CD4-positive, alpha-beta T cell treated with Interleukin-15 for 4 hours (primary cell): Measurements from ENCODE around the gene RALGDS.
"Not testable (repeated sequence)": the region's sequence is repeated elsewhere in the genome, so short reads cannot be mapped to it uniquely, and the experiment has no call there.

Source experiments
- DNase-seq: peaks from one replicate; pipeline ENCODE4 v3.0.0-alpha.2; 2020; ENCODE audit warnings: low spot score

RALGDS gene

DNA sequence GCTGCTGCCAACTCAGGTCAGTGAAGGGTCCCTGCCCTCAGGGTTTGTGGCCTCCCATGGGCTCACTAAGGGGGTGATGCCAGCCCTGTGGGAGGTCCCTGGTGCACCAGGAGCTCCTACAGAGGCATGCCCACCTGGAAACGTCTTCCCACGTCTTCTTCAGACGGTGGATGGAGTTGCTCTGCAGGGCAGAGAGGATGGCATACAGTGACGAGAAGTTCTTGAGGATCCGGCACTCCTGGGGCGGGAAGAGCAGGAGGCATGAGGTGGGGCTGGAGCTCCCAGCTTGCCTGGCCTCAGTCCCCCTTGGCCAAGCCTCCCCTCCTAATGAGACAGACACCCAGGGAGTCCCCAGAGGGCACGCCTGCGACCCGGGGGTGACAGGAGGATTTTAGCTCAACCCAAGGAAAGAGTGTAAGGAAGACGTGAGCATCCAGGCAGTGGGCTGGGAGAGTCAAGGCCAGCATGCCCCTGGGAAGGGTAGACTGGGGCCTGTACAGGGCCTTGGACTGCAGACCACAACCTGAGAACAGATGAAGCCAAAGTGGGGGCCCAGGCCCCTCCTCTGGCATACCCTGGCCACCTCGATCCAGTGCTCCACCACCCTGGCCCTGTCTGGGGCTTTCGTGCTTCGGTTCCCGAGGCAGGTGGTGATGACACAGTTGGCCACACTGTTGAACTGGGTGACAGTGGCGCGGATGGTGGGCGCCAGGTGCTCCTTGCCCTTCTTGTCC lies 14.4 kb downstream of the RALGDS start:
- DNase-seq = no peak

DNA sequence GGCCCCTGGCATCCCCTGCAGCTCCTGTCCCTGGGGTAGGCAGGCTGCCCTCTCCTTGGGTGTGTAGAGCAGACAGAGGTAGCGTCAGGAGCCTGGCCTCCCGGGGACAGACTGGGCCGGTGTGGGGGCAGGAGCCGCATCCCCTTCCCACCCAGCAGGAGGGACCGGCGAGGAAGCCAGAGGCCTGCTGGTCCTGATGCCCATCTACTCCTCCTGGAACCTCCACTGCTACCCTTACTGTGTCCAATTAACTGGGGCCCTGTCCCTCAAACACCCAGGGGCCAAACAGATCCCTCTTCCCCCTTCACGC lies 15.6 kb downstream of the RALGDS start:
- no peak for DNase-seq

DNA sequence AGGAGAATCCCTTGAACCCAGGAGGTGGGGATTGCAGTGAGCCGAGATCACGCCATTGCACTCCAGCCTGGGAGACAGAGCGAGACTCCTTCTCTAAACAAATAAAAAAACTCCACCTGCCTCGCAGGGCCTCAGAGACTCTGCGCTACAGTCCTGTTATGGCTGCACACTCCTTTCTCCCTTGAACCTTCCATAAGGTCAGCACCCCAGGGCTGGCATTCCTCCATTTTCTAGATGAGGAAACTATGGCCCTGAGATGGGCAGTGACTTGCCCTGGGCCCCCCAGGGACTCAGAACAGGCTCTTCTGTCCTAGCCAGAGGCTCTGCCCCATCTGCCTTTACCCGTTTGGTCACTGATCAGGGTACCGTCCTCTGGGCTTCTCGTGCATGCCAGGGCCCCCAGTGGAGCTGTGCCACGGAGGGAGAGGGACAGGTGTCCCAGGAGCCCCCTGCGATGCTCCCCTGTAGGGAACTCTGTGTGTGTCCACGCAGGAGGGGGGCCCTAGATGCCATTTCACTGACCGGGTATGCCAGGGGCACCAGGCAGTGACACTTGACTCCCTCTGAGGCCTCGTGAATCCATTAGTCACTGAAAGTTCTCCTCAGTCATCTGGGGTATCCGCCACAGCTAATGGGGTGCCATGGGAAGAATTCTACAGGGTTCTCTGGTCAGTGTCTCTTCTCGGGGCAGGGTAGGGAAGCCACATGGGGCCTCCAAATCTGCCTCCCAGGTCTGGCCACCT lies 16.2 kb downstream of the RALGDS start:
- no peak for DNase-seq

DNA sequence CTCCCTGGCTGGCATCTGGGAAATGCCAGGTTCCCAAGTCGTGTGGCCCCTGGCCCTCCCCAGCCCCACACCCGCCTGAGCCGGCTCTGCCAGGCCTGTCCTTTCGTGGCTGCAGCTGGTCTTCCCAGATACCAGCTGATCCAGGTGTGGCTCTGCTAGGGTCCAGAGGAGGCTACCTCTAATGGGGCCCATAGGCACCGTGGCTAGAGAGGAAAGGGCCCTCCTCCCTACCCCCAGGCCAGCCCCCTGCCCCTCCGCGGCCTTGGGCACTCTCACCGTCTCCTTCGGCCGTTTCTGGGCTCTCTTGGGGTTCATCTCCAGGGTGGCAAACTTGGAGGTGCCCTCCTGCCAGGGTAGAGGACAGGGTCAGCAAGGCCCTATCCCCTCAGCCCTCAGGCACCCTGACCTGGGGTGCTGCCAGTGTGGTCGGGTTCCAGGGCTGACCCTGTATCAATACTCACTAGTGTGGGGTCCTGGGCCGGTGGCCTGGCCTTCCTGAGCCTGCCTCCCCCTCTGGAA lies 17.0 kb downstream of the RALGDS start:
- no peak for DNase-seq

DNA sequence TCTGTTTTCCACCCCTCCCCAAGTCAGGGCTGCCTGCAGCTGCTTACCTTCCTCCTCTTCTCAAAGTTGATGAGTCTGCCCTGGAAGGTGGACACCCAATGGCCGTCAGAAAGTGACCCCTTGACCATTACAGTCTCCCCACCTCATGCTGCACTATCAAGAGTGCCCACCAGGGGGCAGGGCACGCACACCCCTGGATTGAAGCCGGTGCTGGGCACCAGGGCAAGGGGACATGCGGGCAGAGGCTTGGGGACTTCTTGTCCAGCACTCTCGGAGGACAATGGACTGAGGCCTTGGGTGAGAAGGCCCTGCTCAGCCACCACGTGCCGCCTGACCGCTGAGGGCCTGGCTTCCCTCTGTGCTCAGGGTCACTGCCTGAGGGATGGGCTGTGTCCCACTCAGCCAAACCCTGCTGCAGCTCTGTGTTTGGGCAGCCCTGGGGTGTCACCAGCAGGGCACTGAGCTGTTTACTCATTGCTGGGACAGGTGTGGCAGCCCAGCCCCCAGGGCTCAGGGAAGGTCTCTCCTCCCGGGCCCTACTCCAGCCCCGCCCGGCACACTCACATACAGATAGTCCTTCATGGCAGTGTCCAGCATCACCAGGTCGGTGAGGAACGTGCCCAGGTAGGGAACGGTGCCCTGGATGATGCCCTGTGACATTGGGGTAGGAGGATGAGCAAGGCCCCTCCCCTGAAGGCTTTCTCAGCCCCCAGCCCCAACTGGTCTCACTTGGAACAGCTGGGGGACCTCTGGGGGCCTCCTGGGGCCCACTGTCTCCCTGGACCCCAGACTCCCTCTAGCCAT lies 17.7 kb downstream of the RALGDS start:
- peak; percentile 54 for DNase-seq

DNA sequence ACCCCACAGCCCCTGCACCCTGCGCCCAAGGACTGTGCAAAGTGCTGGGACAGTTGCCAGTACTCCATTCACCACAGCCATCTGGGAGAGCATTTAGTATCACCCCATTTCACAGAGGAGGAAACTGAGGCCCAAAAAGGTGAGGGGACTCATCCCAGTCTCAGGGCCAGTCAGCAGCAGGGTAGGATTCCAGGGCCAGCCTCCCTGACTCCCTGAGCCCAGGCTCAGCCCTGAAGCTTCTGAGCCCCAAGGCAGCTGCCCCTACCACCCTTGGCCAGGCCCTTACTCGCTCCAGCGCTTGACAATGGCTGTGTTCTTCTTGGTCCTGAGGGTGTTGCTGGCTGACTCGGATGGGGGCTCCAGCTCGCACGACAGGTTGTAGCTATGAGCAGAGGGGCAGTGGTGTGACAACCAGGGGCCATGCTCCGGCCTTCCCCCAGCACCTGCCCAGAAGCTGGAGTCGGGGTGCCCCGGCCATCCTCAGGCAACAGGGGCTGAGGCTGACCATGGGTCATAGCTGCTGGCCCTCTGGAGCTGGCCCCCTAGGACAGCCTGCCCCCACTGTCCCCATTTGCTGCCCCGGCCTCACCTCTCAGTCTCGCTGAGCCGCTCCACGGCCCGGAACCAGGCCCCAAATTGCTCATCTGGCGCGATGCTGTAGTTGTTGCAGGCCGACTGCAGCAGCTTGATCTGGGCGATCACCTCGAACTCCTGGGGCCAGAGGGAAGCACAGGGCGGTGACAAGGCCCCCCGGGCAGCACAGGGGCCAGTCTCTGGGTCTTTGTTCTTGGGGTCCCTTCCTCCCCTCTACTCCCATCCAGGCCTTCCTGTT lies 18.6 kb downstream of the RALGDS start:
- DNase-seq = no peak

DNA sequence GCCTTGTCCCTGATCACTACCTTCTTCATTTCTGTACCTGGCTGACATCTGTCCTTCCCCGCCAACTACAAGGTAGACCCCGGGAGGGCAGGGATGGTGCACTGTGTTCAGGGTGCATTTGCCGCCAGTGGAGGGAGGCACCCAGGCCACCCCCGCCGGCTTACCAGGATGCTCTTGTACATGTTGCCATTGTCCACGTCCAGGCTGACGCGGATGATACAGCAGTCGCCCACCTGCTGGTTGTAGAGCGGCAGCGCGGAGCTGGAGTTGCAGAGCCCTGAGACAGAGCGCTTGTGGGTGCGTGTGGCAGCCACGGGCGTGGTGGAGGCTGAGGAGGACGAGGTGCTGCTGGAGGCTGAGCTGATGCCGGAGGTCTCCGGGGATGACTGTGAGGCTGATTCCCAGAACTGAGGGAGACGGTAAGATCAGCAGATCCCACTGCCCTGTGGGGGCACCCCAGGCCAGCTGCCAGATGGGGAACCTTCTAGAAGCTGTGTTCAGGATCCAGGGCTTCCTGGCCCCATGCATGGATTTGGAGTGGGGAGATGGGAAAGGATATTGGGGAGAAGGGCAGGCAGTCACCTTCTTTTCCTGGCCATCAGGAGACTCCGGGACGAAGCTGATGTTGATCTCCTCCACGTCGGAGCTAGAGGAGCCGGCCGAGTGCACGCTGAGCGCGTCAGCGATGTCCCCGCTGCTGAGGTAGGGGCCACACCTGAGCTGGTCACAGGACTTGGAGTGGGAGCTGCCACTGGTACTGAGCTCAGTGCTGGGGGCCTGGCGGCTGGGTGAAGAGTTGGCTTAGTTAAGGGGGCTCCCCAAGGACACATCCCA lies 19.5 kb downstream of the RALGDS start:
- DNase-seq = no peak

DNA sequence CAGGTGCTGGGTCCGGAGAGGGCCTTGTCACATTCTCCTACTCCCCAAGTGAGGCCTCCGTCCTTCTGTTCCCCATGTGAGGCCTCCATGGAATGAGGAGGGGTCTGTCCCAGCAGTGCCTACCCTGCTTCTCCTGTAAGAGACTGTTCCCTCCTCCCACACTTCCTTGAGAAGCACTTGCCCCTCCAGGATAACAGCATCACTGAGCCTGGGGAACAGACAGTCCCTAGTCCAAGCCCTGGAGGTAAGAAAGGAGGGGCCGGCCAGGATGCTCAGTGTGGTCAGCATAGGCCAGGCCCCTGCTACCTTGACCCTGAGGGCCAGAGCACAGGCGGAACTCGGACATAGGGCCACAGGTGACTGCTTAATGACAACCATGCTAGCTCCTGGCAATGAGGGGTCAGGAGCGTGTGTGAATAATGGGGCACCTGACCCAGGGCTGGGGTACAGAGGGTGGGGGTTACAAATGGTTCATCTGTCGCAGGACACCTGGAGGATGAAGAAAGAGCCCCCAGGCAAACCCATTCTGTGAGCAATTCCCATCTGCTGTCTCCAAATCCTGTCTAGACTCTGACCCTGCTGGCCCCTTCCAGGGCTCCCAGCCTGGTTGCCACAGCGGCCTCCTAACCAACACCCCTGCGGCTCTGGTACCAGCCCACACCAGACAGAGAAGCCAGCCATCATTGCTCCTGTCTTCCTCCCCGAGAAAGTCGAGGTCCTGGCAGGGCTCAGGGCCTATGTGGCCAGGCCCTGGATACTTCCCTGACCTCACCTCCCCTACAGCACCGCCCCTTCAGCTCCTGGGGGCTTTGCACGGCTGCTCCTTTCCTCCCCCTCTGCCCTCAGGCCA lies 20.3 kb downstream of the RALGDS start:
- no peak for DNase-seq

DNA sequence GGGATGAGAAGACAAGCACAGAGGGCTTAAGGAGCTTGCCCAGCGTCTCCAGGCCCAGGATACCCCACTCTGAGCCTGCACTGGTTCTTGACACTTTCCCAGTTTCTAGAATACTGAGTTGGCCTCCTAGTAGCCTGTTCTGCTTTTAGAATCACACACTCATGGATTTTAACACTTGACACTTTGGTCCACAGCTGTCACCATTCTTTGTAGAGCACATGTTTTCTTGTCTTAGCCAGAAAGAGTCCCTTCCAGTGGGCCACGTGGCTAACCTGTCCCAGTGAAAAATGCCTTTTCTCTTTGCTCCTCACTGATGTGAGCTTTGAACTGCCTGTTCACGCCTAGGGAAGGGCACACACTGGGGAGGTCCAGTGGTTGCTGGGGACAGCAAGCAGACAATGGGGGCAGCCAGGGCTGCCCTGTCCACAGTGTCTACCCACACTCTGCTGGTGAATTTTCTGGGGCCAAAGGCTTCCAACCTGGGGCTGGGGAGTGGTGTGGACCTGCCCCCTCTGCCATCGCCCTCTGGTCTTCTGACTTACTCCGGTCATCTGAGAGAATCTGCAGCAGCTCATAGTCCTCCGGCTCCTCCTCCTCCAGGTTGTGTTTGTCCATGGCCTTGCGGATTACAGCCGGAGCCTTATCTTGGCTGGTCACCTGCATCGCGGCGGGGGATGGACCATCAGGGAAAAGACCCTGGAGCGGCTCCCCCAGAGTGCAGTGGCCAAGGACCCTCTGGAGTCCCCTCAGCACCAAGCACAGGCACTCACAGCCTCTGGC lies 21.1 kb downstream of the RALGDS start:
- DNase-seq = no peak

DNA sequence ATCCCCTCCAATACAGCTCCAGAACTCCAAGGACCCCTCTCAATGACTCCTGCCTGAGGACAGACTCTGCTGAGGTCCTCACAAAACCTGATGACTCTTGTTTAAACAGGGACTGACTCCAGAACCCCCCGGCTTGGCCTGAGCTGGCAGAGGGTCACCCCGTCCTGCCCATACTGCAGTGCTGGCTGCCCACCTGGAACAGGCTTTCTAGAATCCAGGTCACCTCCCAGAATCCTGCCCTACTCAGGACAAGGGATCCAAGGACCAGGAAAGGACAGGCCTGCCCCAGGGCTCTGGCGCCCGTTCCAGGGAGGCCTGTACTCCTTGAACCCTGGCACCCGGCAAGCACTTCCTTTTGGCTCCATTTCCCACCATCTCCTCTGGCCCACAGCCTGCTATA lies 22.2 kb downstream of the RALGDS start:
- no peak for DNase-seq

DNA sequence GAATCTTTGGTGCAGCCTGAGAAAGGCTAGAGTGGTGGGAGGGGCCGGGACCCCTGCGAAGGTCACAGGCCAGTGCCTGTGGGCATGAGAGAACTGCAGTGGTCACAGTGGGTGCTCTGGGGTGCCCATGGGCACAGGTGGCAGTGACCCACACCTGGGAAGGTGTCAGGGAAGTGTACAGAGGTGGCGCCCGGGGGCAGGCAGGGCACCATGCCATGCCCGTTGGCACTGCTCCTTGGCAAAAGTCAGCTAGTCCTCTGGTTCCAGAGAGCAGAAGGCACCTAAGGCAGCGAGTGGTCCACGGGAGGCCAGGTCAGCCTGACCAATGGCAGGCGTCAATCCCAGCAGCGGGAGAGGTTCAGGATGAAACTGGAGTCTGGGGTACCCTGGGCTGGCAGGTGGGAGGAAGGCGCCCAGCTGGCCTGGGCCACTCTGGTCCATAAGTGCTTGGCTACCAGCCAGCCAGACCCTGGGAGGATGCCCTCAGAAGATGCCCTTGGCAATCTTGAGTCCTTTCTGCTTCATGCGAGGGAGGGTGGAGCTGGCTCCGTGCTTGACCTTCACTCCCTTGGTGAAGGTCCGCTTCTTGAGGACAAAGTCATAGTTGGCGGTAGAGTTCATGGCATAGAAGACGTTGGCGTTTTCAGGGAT lies 22.8 kb downstream of the RALGDS start:
- DNase-seq = no peak

DNA sequence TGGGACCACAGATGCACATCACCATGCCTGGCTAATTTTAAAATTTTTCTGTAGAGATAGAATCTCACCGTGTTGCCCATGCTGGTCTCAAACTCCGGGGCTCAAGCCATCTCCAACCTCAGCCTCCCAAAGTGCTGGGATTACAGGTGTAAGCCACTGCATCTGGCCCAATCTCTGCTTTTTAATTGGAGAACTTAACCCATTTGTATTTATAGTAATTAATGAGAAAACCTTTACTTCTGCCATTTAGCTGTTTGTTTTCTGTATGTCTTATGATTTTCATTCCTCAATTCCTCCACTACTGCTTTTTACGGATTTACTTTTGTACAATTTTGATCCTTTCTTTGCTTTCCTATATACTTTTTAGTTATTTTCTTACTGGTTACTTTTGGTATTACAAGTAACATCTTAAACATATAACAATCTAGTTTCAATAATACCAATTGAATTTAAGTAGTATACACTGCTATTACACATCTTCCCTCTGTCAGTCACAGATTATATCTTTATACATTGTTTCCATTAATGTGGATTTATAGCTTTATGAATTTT lies 26.1 kb downstream of the RALGDS start:
- DNase-seq = no peak

DNA sequence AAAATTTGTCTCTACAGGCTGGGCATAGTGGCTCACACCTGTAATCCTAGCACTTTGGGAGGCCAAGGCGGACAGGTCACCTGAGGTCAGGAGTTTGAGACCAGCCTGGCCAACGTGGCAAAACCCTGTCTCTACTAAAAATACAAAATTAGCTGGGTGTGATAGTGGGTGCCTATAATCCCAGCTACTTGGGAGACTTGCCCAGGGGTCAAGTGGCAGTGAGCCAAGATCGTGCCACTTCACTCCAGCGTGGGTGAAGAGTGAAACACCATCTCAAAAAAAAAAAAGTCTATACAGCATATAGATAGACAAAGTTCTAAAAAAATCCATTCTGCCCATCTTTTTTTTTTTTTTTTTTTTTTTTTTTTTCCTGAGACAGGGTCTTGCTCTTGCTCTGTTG lies 26.7 kb downstream of the RALGDS start:
- DNase-seq = not testable (repeated sequence)

DNA sequence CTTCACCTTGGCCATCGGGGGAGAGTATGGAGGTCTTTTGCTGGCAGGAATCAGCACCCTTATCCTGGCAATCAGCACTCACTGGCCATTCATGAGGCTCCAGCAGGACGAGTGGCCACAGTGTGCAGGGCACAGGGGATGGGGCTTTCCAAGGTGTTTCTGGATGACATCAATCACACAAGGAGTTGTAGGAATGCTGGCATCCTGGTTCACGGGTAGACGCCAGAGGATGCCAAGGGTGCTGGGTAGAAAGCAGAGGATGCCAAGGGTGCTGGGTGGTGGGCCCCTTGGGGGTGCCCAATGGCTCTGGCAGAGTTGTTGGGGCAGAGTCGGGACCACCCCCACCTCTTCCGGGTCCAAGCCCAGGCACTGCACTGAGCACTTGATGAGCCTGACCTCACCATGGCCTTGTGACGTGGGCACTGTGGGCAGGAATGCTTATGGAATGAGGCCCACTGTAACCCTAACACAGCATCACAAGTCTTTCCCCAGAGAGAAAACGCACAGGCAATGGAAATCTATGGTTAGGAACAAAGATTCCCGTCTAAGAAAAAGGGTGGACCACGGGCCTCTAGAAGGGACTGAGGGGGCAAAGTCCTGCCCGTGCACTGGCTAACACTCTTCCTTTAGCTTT lies 30.2 kb downstream of the RALGDS start:
- no peak for DNase-seq

DNA sequence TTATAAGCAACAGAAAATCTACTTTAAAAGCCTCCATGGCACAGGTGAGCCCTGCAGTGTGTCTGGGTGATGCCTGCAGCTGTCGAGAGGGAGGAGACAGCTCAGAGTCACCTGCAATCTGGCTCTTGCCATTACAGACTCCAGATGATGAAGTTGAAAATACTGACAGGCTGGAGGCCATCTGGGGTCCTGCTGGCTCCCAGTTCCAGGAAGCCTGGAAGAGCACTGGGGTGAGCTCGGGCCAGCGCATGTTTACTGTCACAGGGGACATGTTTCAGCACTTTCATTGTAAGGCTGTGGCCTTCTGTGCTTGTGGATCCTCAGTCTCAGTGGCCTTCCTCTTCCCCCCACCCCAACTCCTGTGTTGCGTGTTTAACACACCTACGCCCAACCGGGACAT lies 30.9 kb downstream of the RALGDS start:
- DNase-seq = no peak

DNA sequence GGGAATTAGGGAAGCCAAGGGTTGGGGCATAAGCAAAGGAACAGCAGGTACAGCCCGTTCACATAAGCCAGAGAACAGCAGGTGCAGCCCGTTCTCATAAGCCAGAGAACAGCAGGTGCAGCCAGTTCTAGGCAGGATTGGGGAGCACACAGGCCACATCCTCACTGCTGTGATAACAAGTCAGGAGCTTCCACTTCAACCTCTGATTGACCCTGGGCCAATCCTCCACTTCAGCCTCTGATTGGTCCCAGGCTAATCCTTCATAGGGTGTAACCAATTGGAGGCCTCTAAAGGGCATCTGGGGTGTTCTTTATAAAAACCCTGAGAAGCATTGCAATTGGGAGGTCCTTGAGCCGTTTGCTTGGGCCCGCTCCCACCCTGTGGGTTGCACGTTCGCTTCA lies 31.8 kb downstream of the RALGDS start:
- no peak for DNase-seq

DNA sequence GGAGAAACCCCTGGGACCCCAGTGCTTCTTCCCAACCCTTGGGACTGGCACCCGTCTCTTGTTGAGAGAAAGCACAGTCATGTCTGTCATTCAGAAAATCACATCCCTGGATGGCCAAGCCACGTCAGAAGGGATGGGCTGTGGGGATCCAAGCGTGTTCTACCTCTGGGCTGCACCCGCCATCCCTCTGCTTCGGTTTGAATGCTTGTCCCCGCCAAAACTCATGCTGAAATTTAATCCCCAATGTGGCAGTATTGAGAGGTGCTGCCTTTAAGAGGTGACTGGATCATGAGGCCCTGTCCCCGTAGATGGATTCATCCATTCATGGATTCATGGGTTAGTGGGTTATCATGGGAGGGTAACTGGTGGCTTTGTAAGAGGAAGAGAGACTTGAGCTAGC lies 32.3 kb downstream of the RALGDS start:
- no peak for DNase-seq

DNA sequence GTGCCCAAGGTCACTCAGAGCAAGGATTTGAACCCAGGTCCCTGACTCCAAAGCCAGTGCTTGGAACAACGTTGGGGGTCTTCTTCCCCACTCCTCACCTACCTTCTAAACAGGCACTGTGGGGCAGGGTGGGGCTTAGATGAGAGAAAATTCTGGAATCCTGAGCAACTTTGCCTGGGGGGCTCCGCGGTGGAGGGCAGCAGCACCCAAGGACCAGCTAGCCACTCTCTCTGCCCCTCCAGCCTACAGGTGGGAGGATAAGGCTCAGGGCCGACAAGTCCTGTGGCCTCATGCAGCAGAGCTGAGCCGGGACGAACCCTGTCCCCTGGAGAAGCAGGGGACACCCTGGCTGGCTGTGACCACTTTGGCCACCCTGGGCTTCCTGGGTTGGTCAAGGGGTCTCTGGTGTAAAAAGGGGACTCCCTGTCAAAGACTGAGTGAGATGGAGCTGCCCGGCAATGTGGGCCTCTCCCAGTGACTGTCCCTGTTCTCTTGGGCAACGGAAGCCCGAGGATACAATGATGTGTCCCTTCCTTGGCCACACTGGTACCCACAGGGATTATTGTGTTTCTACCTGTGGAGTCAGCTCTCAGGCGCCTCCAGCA lies 32.8 kb downstream of the RALGDS start:
- no peak for DNase-seq
